ENCODE results near the gene USP6NL.
A peak's percentile ranks its signal among the peaks of the same experiment; 100 is the strongest.

Gene USP6NL

DNA sequence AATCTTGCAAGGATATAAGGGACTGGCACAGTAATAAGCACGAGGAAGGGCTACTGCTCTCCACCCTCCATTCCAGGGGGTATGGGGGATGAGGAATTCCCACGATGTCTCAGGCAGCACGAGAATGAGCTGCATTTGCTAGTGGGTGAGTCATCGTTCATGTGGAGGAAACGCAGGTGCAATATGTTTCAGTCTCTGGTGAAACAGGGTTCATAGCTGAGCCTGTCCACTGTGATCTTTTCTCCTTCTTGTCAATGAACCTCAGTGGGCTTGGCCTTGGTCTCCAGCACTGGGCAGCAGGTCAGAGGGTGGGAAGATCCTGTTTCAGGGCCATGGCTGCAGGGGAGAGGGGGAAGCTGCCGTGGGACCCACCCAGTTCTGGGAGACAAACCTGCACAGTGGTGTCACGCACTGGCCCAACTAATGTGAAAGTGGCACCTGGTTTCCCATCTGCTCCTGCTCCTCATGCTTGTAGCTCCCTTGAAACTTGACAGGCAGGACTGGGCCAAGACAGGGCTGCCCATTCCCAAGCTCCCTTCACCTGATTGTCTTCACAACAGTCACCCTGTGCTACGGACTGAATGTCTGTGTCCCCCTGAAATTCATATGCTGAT, 181.9 kb downstream of the USP6NL start:
- no peak overlapping the region for H3K4me3 ChIP-seq (ENCODE audit: low read depth, low read length)

GRCh38 chr10:11425676-11426075, 185.8 kb downstream of the USP6NL start:
- no peak for DNase-seq (ENCODE audit: low read depth, low spot score)
- no peak overlapping the region for H3K4me3 ChIP-seq (ENCODE audit: low read depth, low read length)
- no peak for TF ChIP-seq CTCF (IDR thresholded peaks at IDR 0.05; ENCODE audit: low read depth, low read length)
- in situ Hi-C loops (cut with HindIII; ENCODE audit: low sequenced_read_pairs), result no loop called here

More for the DNA sequence above, 181.9 kb downstream of the USP6NL start:
- TF ChIP-seq CTCF (IDR thresholded peaks at IDR 0.05; ENCODE audit: low read depth, low read length), result no peak
- no peak for DNase-seq (ENCODE audit: low read depth, low spot score)
- in situ Hi-C loops (cut with HindIII; ENCODE audit: low sequenced_read_pairs), result no loop called here

GRCh38 chr10:11425296-11425610, 186.2 kb downstream of the USP6NL start:
- TF ChIP-seq CTCF (IDR thresholded peaks at IDR 0.05; ENCODE audit: low read depth, low read length), result no peak
- H3K4me3 ChIP-seq (ENCODE audit: low read depth, low read length), result no peak overlapping the region
- peak; percentile 19 for DNase-seq (ENCODE audit: low read depth, low spot score)
- in situ Hi-C loops (cut with HindIII; ENCODE audit: low sequenced_read_pairs), result no loop called here

GRCh38 chr10:11424456-11425295, 186.8 kb downstream of the USP6NL start:
- peak; percentile 54 for DNase-seq (ENCODE audit: low read depth, low spot score)
- no peak overlapping the region for H3K4me3 ChIP-seq (ENCODE audit: low read depth, low read length)
- TF ChIP-seq CTCF (IDR thresholded peaks at IDR 0.05; ENCODE audit: low read depth, low read length), result peak; percentile 93
- in situ Hi-C loops (cut with HindIII; ENCODE audit: low sequenced_read_pairs), result no loop called here

GRCh38 chr10:11416974-11417373, 194.5 kb downstream of the USP6NL start:
- TF ChIP-seq CTCF (IDR thresholded peaks at IDR 0.05; ENCODE audit: low read depth, low read length), result no peak
- no peak overlapping the region for H3K4me3 ChIP-seq (ENCODE audit: low read depth, low read length)
- in situ Hi-C loops (cut with HindIII; ENCODE audit: low sequenced_read_pairs), result no loop called here
- no peak for DNase-seq (ENCODE audit: low read depth, low spot score)

DNA sequence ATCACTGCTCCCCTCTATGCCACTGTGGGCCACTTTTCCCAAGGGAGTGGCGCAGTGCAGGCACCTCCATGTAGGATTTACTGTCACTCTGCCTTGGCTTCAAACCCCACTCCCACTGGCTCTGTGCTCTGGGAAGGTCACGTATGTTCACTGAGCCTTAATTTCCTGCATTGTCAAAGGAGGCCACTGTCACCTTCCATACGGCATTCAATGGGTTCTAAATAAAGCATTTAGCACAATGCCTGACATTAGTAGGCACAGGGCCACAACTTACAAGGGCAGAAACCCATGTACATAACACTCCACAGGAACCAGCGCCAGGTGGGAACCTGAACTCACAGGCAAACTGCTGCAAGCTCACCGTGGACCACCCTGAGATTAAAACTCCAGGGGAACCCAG, 196.4 kb downstream of the USP6NL start:
- TF ChIP-seq CTCF (IDR thresholded peaks at IDR 0.05; ENCODE audit: low read depth, low read length), result no peak
- no peak overlapping the region for H3K4me3 ChIP-seq (ENCODE audit: low read depth, low read length)
- in situ Hi-C loops (cut with HindIII; ENCODE audit: low sequenced_read_pairs), result no loop called here
- no peak for DNase-seq (ENCODE audit: low read depth, low spot score)
